Mesenteric fat pad (tissue), 1 donor: ENCODE results near the gene DNAL4. TPM values are rescaled to one million over a fixed set of nuclear protein-coding genes. Genes with fewer than 3 reads are reported as not detected.
A peak's percentile ranks its signal among the peaks of the same experiment; 100 is the strongest.

ENCODE experiments used
- DNase-seq: peaks from one replicate; pipeline ENCODE4 v3.0.0-alpha.2; 2020; ENCODE audit warnings: low spot score
- total RNA-seq: library from RNA; stranded (reverse); fragmentation: NEBNext Ultra II Directional; extraction: Animal tissue kit (Norgen Biotek cat#: 25700); gene quantifications from one replicate; pipeline ENCODE4 v1.2.1, GENCODE V29; 2021
- donor health status: DM: yes; HTN: yes; CAD: no.

Gene DNAL4
- total RNA-seq, 1 donor from 2014 or later, result 7.2 TPM

DNA sequence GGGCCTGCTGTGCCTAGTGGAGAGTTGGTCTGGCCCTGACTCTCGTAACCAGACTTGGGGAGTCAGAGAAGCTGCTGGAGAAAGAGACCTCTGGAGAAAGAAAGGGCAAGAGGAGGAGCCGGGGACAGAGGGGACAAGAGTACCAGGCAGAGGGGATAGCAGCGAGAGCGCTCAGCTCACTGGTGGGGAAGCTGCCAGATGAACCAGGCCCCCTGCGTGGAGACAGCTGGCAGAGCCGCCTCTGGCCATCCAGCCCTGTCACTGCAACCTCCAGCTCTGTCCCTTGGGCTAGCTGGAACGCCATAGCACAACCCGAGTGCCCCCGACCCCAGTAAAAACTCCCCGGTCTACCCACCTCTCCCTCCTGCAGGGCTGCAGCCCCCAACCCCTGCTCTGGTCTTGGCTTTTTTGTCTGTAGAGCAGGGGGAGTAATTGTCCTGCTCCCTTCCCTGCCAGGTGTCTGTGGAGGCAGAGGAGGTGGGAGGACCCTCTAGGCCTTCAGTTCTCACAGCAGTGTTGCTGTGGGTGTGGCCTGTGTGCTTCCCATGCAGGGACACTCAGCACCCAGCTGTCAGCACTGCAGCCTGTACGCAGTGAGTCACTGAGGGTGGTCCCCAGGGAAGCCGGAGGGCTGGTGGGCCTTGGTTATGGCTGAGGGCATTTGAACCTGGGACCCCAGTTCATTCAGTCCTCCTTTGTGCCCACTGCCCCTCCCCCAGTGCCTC, 33.3 kb downstream of the DNAL4 start:
- no peak for DNase-seq

DNA sequence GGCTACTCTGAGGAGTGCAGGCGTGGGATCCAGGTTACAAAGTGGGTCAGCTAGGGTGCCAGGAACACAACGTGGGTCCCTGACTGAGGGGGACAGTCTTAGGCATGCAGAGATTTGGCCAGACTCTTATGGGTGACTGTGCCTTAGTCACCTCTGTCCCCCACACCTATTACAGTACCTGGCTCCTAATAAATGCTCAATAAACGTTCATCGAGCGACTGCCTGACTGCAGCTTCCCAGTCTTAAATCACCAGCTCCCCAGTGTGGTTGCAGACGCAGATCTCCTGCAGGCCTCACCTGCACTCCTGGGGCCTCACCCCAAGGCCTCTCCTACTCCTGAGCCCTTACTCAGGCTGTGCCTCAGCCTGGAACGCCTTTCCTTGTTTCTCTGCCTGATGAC, 34.9 kb downstream of the DNAL4 start:
- DNase-seq, result no peak

DNA sequence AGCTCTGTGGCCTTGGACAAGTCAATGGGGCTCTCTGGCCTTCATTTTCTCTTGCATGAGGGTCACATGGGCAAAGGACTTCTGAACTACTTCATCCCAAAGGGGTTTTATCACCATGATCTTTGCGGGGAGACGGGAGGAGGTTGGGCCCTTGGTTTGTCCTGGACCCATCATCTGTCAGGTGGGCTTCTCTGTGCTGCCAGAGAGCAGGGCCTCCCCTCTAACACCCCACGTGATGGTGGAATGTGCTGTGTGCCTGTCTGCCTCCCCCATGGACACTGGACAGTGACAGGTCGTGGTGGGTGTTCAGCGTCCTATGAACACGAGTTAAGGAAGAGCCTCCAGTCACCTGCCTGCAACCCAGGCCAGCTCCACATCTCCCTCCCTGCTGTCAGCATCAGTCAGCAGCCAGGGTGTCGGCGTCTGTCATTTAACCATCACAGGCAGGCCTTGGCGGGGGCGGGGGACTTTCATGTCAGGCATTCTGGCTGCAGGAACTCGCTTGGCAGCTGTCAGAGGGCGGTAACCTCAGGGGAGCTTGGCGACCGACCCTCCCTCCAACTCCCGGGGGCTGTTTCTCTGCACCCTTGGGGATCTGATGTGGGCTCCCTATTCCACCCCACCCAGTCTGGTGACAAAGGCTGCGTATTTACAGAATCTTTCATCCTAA, 35.5 kb downstream of the DNAL4 start:
- no peak for DNase-seq

DNA sequence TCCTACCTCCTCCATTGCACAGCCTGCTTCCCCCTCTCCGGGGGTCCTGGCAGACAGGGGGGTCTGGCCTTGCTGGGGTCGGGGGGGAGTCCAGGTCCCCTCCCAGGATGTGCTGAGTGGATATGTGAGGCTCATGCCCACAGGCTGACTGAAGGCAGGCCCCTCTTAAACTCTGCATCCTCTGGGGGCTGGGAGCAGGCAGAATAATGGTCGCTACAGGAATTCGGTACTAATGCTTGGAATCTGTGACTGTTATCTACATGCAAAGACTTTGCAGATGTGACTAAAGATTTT, 36.5 kb downstream of the DNAL4 start:
- DNase-seq, result no peak

DNA sequence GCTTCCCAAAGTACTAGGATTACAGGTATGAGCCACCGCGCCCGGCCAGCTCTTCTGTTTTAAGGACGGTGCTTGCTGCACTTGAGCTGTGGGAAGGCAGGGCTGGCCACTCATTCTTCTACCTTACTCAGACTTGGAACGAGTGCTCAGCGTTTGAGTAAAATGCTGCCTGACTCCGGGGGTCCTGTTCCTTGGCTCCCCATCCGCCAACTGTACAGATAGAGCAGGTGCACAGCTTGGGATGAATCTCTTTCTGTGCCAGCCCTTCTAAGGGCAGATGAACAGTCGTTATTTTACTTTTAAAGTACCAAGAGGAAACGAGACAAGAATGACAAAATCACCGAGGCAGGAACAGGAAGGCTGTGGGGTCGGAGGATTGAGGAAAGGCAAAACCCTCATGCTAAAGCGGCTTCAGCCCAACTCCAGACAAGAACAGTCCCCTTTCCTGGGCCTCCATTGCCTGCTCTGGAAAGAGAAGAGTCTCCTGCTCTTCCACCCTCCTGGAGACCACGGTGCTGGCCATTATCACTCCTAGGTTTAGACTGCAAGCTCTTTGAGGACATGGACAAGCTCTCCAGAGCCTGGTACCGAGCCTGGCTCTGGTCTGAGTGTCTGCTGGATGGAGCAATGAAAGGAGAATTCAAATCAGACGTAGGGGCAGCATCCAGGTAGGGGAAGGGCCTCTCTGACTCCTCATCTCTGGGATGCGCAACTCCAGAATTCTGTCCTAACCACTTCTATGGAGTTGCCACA, 37.1 kb downstream of the DNAL4 start:
- no peak for DNase-seq

DNA sequence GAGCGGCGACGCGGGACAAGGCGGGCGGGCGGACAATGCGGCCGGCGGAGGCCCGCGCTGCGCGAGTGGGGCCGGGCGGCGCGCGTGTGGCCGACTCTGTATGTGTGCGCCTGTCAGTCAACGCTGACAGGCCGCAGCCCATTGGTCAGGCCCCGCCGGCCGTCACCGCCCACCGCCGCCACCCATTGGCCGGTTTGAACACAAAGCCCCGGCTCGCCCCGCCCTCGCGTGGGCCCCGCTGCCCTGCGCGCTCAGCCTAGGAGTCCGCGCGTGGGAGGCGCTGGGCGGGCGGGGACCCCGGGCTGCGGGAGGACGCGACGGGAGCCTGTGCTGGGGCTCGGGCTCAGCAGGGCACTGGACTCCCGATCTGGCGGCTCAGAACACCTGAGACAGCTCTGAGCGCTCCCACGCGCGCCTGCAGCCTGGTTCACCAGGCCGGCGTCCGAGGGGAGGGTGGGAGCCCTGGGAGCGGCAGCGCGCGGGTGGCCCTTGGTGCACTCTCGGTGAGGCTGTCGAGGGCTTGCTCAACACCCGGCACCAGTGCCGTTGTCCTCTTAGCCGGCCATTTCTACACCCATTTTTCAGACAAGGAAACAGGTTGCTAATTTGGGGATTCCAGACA, 37.9 kb downstream of the DNAL4 start, which contains the start of gene SUN2:
SUN2 (minus strand) TSS at position 88 of the 622 bp plus-strand sequence. CDS start 3,370 bp downstream, outside the sequence.
- peak; percentile 99 for DNase-seq

DNA sequence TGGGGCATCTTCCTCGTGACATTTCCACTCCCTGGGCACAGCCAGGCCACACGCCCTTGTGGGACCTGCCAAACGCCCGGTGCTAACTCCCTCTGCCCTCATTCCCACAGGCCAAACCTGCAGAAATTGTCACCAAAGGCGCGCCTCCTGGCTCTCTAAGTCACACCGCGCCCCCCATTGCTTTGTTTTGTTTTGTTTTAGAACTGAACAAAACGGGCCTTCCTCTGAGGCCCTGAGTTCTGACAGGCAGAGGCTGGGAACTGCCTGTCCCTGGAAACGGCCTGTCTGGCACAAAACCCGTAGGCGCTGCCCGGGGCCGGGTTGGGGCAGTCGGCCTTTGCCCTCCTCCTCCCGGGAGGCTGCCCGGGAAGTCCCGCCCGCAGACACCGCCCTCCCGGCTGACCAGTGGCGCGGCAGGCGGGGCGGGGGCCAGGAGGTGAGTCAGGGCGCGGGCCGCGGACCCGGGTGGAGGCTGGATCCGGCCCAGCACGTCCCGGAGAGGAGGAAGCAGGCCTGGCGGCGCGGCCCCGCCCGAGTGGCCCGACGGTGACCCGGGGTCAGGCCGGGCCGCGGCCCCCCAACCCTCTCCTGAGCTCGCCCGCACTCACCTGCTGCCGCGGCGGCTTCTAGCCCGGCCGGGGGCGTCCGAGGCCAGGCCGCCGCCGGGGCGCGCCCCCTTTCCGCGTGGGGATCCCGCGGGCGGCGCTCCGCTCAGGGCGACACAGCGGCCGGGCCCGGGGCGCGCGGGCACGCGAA, 38.6 kb downstream of the DNAL4 start:
- peak; percentile 99 for DNase-seq

DNA sequence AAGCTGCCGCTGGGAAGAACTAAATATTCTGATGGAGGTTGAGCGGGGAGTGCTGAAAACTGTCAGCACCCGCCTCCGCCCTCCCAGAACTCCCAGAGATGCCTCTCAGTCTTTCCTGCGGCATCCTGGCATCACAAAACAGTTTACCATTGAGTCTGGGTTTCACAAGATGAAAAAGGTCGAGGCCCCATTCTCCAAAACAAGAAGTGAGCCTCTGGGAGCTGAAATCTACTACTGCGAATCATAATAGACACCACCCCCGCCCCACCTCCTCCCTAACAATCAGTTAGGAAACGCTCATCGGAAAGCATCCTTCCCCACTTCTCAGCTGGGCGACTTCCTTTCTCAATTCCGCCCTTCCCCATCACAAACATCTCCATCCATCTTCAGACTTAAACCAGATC, 39.2 kb downstream of the DNAL4 start:
- DNase-seq, result no peak

DNA sequence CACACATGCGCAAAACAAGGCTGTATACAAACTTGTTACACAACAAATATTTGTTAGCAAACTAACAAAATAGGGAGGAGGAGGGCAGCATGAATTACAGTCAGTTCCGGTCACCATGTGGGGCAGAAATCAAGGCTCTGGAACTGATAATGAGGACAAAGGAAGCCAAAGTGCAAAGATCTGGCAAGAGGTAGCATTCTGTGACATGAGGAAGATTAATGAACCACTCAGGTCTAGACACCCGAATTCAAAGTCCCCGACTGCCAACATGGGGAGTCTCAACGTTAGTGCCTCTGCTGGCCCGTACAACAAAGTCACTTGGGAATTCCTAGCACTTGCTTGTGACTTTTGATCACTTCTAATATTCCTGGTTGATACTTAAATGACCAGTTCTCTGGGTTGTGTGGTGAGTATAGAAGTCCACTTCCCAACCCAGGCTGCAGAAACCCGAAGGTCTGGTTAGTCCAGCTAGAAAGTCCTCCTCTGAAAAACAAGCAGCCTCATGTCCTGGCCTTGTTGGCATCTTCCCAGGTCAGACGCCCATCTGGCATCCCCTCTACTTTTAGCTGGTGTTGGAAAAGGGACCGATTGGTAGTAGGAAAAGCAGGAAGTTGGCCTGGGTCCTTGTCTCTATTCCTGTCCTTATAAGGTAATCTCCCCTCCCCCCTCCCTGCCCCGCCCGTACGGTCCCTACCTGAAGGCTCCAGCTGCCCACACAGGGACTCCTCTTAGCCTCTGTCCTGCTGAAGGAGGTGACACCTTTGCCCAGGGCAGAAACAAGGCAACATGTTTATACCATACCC, 39.8 kb downstream of the DNAL4 start:
- no peak for DNase-seq

DNA sequence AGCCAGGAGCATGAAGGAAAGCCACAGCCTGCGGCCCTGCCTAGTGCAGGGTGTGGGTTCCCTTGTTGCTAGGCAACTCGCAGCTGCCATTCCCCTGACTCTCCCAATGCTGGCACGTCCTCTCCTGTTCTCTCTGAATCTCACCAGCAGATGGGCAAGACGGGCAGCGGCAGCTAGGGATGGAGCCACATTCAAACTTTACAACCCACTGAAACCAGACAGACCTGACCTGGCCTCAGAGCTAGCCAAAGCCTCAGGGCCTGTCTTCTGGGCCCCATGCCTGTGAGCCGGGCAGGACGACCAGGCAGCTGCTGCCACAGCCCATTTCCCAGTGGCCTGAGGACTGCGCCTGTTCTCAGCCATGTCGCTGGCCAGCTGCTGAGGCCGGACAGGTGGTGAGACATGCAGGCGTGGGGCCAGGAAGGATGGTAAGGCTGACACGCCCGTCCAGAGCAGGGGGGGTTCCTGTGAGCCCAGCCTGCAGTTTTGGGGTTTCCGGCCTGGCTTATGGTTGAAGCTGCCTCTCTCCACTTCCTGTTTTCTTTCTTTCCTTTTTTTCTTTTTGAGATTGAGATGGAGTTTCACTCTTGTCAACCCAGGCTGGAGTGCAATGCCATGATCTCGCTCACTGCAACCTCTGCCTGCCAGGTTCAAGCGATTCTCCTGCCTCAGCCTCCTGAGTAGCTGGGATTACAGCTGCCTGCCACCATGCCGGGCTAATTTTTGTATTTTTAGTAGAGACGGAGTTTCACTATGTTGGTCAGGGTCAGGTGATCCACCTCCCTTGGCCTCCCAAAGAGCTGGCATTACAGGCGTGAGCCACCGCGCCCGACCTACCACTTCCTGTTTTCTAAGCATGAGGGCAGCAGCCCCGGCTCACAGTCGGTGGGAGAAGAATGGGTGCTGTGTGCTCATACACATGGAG, 42.3 kb downstream of the DNAL4 start:
- DNase-seq, result no peak

DNA sequence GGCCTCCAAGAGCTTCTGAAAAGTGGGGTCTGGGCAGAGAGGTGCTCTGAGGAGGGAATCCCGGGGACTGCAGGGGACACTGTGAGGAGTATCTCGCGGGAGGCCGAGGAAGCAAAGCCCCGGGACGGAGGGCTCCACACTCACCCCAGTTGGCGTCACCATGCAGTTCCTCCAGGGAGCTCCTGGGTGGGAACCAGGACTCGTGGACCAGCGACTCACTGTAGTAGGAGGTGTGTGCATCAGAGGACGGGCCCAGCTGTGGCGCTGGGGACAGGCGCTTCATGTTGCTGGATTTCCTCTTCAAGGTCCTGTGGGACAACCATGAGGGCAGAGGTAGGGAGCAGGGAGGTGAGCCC, 42.9 kb downstream of the DNAL4 start:
- no peak for DNase-seq

DNA sequence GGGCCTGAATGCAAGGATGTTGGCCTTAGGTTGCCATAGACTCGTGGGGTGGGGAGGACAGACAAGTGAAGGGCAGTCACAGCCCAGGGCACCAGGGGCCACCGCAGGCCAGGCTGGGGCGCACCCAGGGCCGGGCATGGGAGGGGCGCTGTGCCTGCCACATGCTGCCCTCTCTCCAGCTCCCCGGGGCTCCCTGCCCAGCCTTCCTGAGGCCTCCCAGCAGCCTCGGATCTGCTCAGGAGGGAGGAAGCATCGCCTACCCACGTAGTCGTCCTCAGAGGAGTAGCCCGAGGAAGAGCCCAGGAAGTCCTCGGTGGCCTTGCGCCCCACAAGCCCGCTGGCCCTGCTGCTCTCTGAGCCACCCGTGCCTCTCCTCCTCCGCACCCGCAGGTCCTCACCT, 43.3 kb downstream of the DNAL4 start:
- DNase-seq, result no peak

DNA sequence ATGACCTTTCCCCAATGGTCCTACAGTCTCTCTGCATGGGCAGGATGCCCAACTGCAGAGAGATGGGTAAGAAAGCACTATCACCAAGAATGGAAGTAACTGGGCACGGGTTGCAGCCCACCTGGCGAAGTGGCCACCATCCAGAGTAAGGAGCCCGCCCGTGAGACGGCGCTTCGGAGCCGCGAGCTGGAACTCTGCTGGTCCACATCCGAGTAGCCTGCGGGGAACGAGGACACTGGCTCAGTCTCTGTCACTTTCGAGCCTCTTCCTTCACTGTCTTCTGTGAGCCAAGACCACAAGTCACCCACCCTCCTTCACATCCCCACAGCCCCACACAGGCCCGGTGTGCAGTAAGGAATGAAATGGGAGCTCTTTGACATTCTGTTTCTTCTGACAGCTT, 43.8 kb downstream of the DNAL4 start:
- no peak for DNase-seq

DNA sequence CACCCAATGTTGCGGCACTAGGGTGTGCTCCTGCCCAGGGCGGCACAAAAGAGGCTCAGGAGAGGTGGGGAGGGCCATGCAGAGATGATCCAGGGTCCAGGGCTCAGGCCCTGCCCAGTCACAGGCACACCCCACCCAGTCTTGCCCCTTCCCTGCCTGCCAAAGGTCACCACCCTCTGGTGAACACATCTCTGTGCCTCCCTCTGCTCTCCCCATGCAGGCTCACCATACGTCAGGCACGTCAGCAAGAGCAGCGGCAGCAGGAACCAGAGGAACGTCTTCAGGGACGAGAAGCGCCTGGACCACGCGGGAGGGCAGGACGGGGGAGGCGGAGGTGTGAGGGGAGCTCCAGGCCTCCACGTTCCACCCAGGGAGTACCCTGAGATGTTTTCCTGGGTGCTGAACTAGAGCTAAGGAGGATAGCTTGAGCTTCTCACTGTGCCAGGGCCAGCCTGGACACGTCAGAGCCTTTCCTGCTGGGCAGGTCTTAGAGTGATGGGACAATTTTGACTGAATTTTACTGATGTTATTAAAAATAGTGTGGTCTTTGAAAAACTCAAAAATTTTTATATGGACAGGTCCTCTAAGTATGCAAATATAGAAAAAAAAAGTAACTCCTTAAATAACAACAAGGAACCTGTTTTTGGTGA, 45.3 kb downstream of the DNAL4 start:
- DNase-seq, result no peak

DNA sequence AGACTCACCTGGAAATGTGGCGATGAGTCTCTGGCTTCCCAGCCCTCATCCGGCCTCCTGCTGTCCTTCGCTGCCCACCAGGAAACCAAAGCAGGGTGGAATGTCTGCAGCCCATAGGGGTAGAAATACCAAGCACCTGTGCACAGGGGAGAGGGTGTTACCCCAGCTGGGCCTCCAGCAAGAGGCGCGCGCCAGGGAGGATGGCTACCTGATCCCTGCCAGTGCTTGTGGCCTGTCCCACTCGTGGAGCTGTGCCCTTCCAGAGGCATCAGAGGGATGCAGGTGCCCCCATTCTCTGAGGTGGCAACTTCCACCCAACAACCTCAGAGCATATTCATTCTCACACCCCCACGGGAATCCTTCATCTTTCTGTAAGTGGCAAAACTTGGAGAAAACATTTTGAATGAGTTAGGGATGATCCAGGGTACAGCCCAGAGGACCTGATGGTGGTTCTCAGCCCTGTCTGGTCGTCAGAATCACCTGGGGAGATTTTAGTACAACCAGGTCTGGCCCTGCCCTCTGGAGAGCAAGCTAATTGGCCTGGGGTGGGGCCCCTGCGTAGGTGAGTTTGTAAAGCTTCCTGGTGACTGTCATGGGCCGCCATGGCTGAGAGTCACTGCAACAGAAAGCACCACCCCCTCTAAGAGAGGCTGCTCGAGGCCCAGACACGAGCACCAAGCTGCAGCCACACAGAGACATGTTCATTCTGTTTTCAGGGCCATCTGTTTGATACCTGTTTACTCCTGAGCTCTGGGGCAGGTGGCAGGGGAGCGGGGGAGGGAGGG, 48.1 kb downstream of the DNAL4 start:
- DNase-seq, result no peak

DNA sequence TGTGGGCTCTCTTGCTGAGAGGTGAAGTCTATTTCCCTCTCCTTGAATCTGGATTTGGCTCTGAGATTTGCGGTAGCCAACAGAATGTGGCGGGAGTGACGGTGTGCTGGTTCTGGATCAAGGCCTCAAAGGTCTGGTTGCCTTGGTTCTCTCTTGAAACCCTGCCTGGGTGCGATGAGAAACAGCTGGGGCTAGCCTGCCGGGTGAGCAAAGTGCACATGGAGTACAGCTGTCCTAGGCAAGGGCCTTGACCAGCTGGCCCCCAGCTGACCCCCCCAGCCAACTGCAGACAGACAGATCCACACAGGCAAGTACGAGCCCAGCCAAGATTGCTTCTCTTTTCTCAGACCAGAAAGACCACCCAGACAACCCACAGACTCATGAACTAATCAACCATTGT, 49.0 kb downstream of the DNAL4 start:
- DNase-seq, result no peak

DNA sequence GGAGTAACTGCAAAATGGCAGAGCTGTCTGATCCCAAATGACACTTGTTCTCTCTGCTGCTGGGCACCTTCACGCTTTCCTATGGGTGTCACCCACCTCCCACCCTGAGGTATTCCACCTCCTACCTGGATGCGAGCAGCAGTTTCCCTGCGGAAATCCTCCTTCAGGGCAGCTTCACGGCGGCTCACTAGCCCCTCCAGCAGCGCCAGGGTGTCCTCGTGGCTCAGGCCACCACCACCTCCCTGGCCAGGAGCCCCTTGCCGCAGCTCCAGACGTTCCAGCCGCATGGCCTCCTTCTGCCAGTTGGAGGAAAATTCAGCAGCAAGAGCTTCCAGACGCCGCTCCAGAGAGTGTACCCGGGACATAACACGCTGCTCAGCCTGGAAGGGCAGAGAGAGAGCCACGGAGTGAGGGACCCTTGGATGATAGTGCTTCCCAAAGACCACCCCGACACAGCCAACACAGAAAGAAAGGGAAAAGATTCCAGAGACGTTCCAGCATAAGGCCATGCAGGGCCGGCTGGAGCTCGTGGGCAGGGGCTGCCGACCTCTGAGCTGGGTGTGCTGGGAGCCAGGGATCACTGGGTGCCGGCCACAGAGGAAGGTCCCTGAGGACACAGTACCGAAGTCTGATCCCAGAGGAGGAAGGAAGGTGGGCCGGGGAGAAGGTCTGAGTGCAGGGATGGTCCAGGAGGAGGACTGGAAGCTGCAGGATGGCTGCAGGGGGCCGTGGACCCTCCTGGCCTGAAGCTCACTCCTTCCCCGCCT, 51.6 kb downstream of the DNAL4 start:
- DNase-seq, result no peak
